Measurements from ENCODE around the gene C17orf75.

C17orf75 gene

DNA sequence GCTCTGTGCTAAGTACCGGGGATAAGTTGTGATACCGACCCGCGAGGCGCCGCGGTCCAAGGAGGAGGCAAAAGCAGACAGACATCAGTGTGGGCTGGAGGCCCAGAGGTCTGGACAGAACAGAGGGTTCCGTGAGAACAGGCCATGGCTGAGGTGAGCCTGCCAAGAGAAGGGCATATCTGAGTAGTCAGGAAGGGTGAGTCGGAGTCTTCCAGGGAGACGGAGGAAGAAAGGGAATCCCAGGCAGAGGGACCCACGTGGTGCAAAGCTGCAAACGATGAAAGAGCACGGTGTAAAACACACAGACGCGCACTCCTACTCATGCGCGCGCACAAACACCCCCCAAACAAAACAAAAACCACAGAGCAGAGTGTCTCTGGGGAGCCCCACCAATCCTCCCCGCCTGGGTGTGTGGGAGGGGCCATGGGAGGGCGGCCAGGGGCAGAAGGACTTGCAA is 58.2 kb downstream of the C17orf75 start:
- no peak overlapping the region for H3K4me3 ChIP-seq (ENCODE audit: low read length)
- TF ChIP-seq, protein P1, sequence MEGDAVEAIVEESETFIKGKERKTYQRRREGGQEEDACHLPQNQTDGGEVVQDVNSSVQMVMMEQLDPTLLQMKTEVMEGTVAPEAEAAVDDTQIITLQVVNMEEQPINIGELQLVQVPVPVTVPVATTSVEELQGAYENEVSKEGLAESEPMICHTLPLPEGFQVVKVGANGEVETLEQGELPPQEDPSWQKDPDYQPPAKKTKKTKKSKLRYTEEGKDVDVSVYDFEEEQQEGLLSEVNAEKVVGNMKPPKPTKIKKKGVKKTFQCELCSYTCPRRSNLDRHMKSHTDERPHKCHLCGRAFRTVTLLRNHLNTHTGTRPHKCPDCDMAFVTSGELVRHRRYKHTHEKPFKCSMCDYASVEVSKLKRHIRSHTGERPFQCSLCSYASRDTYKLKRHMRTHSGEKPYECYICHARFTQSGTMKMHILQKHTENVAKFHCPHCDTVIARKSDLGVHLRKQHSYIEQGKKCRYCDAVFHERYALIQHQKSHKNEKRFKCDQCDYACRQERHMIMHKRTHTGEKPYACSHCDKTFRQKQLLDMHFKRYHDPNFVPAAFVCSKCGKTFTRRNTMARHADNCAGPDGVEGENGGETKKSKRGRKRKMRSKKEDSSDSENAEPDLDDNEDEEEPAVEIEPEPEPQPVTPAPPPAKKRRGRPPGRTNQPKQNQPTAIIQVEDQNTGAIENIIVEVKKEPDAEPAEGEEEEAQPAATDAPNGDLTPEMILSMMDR (conservative IDR thresholded peaks at IDR 0.05; ENCODE audit: low read depth, low read length), result no peak
- no peak for DNase-seq (ENCODE audit: low read depth)

DNA sequence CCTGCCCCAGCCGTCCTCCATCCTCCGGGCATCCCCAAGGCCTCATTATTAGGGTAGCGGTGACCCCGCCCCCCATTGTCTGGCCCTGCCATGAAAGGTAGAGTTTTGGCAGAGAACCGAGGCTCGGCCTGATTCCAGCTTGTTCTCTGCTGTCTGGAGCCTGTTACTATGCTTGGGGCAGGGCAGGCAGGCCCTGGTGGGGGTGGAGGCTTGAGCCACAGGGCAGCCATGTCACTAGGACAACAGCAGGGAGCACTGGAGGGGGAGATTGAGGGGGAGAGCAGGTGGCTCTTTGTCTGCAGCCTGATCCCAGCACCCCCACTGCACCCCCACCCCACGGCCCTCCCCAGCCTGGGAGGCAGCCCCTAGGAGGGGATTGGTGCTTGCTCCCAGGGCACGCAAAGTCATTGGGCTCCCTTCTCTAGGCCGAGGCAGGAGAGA is 60.9 kb downstream of the C17orf75 start:
- no peak overlapping the region for H3K4me3 ChIP-seq (ENCODE audit: low read length)
- no peak for DNase-seq (ENCODE audit: low read depth)
- TF ChIP-seq, protein P1 (conservative IDR thresholded peaks at IDR 0.05; ENCODE audit: low read depth, low read length), result no peak

DNA sequence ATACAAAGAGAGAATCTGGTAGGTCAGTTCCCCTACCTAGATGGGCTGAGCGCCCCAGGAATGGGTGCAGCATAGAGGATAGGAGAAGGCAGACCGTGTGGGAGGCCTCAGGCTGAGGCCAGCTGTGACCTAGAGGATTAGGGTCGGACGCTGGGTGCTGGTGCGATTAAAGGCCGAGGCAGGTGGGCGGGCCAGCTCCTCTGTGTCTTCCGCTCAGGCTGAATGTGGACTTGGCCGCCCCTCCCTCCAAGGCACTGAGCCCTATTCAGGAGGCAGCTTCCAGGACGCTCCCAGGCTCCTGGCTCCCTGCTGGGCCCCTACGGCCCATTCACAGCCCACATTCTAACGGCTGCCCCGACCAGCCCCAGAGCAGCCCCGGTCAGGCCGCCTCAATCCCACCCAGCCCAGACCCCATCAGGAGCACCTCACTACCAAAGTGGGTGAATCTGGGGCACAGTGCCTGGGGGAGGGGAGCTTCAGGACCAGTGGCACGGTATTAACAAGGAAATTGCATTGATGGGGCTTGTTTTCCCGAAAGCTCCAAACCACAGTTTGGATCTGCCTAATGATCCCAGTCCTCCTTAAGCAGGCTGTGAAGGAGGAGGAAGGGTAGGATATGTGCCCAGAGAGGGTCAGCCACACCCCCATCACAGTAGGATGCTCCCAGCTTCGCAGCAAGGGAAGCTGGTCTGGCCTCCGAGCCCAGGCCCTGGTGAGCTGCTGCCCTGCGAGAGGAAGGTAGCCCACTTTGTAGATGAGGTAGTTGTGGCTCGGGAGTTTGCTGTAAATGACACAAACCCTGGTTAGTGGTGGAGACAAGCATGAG is 61.9 kb downstream of the C17orf75 start:
- no peak for DNase-seq (ENCODE audit: low read depth)
- H3K4me3 ChIP-seq (ENCODE audit: low read length), result no peak overlapping the region
- TF ChIP-seq, protein P1 (conservative IDR thresholded peaks at IDR 0.05; ENCODE audit: low read depth, low read length), result no peak

DNA sequence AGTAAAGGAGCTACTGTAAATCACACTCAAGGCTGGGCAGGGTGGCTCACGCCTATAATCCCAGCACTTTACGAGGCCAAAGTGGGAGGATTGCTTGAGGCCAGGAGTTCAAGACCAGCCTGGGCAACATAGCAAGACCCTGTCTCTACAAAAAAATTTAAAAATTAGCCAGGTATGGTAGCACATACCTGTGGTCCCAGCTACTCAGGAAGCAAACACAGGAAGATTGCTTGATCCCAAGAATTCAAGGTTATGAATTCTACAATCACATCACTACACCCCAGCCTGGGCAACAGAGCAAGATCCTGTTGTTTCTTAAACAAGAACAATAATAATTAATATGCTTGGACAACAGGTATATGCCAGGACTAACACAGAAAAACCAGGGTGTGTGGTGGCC is 63.2 kb downstream of the C17orf75 start:
- H3K4me3 ChIP-seq (ENCODE audit: low read length), result no peak overlapping the region
- no peak for DNase-seq (ENCODE audit: low read depth)
- TF ChIP-seq, protein P1 (conservative IDR thresholded peaks at IDR 0.05; ENCODE audit: low read depth, low read length), result no peak
